Fibroblast of lung (primary cell): ENCODE data around the gene SUSD1.

ENCODE experiments used
- CTCF ChIP-seq, 2 donors: IDR thresholded peaks in 1 of 2; conservative IDR thresholded peaks in 1 of 2; 1 replicate in 1 of 2; 2 replicates in 1 of 2; pipeline ENCODE4 v1.5.1; 2011 to 2012; ENCODE audit warnings: low read length in 2 of 2, control low read depth in 1 of 2, inconsistent platforms in 1 of 2, low read depth in 1 of 2, mild to moderate bottlenecking in 1 of 2
- EZH2 ChIP-seq: IDR thresholded peaks from 2 replicates; pipeline ENCODE4 v1.5.1; 2012; ENCODE audit warnings: low read length, control low read depth, mild to moderate bottlenecking; ENCODE audit errors: missing control alignments

- no peak for TF ChIP-seq CTCF (conservative IDR thresholded peaks at IDR 0.05 in 1 of 2, IDR thresholded peaks at IDR 0.05 in 1 of 2; ENCODE audit: low read depth in 1 of 2, low read length in 2 of 2)
- TF ChIP-seq EZH2: no peak
Observed at GRCh38 chr9:112010537-112010936, 164.6 kb downstream of the SUSD1 start.
